ENCODE results near the gene UGT3A2. TPM values are rescaled to one million over a fixed set of nuclear protein-coding genes. Genes with fewer than 3 reads are reported as not detected.
A peak's percentile ranks its signal among the peaks of the same experiment; 100 is the strongest.

UGT3A2 gene
- polyA plus RNA-seq, 1 of the 3 experiments (the other 2 are of a cell fraction), result 0.05 TPM

- no peaks in the 10 kb centered on the region for H4K20me1 ChIP-seq (ENCODE audit: insufficient read depth)
- WGBS (ENCODE audit: low lambda C conversion rate), result 33% methylated on average over 12 of the region's 13 CpGs
Measured at GRCh38 chr5:36066001-36066539, 612 bp downstream of the UGT3A2 start.

More at GRCh38 chr5:36066001-36066539, 612 bp downstream of the UGT3A2 start:
- ChIA-PET CTCF (interaction anchor here (1.3 to 2.4 kb wide), 3 partner anchors 13 to 625 kb away, joined by 3 to 9 read pairs (median 5); no protein-coding TSS in a partner anchor), POLR2A (no interaction called here)
- TF ChIP-seq PBX3 (IDR thresholded peaks at IDR 0.05) (no peak), MXI1 (IDR thresholded peaks at IDR 0.05; ENCODE audit: low read depth, low read length) (no peak), EP300 (IDR thresholded peaks at IDR 0.05; ENCODE audit: borderline replicate concordance in 1 of 2, low read depth in 1 of 2, low read length in 1 of 2) (no peak), FOXM1 (IDR thresholded peaks at IDR 0.05; ENCODE audit: low read depth) (no peak), CTCF (IDR thresholded peaks at IDR 0.05) (no peak), NRF1 (IDR thresholded peaks at IDR 0.05; ENCODE audit: low read depth, low read length) (no peak), TAF1 (IDR thresholded peaks at IDR 0.05; ENCODE audit: borderline replicate concordance, low read depth, low read length) (no peak), ZBTB33 (IDR thresholded peaks at IDR 0.05; ENCODE audit: borderline replicate concordance, low read depth) (no peak), SIN3A (IDR thresholded peaks at IDR 0.05; ENCODE audit: borderline replicate concordance, low read depth, low read length) (no peak), CHD2 (IDR thresholded peaks at IDR 0.05; ENCODE audit: low read length, partially characterized antibody) (no peak), RFX5 (IDR thresholded peaks at IDR 0.05; ENCODE audit: low read length) (no peak), GABPA (IDR thresholded peaks at IDR 0.05; ENCODE audit: low read depth) (no peak)
- TF ChIP-seq, protein P1, sequence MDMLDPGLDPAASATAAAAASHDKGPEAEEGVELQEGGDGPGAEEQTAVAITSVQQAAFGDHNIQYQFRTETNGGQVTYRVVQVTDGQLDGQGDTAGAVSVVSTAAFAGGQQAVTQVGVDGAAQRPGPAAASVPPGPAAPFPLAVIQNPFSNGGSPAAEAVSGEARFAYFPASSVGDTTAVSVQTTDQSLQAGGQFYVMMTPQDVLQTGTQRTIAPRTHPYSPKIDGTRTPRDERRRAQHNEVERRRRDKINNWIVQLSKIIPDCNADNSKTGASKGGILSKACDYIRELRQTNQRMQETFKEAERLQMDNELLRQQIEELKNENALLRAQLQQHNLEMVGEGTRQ (IDR thresholded peaks at IDR 0.05; ENCODE audit: borderline replicate concordance, low read depth, low read length), result no peak
- TF ChIP-seq, protein P2, sequence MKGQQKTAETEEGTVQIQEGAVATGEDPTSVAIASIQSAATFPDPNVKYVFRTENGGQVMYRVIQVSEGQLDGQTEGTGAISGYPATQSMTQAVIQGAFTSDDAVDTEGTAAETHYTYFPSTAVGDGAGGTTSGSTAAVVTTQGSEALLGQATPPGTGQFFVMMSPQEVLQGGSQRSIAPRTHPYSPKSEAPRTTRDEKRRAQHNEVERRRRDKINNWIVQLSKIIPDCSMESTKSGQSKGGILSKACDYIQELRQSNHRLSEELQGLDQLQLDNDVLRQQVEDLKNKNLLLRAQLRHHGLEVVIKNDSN (IDR thresholded peaks at IDR 0.05; ENCODE audit: borderline replicate concordance, low read depth), result no peak
- H3K9me3 ChIP-seq, result no peaks in the 10 kb centered on the region
- H3K4me2 ChIP-seq, result no peak overlapping the region
- no peaks in the 10 kb centered on the region for H3F3A ChIP-seq (replicated peaks; ENCODE audit: insufficient read depth)
- H3K4me3 ChIP-seq (ENCODE audit: low read depth in 2 of 2, low read length in 1 of 2), result peak overlapping the region in 1 of 2 experiments; percentile 27; a peak in 1 of 4 replicates
- no peaks in the 10 kb centered on the region; the same call in 1 of the 2 replicates for H3K27me3 ChIP-seq (ENCODE audit: insufficient read depth)
- no peaks in the 10 kb centered on the region for H3K79me2 ChIP-seq (ENCODE audit: insufficient read depth)
- no peak for DNase-seq
- H3K27ac ChIP-seq (ENCODE audit: low read depth in 2 of 2, low read length in 1 of 2), result no peak overlapping the region
- peaks cover 0 to 6% of the 10 kb centered on the region in 2 experiments; a peak in 2 of 4 replicates for H3K4me1 ChIP-seq (ENCODE audit: control insufficient read depth in 1 of 2, insufficient read depth in 2 of 2, low read depth in 1 of 2, low read length in 1 of 2)
- H3K9me2 ChIP-seq, result no peaks in the 10 kb centered on the region
- no peaks in the 10 kb centered on the region for H3K36me3 ChIP-seq (replicated peaks in 1 of 2; ENCODE audit: control insufficient read depth in 1 of 2, insufficient read depth in 2 of 2, low read length in 1 of 2)
- H3K9ac ChIP-seq, result no peak overlapping the region
- H2AFZ ChIP-seq (ENCODE audit: low read depth), result no peak overlapping the region
